ENCODE measurements around the gene SF3A1.
"Not testable (repeated sequence)": the region's sequence is repeated elsewhere in the genome, so short reads cannot be mapped to it uniquely, and the experiment has no call there.

Gene SF3A1

DNA sequence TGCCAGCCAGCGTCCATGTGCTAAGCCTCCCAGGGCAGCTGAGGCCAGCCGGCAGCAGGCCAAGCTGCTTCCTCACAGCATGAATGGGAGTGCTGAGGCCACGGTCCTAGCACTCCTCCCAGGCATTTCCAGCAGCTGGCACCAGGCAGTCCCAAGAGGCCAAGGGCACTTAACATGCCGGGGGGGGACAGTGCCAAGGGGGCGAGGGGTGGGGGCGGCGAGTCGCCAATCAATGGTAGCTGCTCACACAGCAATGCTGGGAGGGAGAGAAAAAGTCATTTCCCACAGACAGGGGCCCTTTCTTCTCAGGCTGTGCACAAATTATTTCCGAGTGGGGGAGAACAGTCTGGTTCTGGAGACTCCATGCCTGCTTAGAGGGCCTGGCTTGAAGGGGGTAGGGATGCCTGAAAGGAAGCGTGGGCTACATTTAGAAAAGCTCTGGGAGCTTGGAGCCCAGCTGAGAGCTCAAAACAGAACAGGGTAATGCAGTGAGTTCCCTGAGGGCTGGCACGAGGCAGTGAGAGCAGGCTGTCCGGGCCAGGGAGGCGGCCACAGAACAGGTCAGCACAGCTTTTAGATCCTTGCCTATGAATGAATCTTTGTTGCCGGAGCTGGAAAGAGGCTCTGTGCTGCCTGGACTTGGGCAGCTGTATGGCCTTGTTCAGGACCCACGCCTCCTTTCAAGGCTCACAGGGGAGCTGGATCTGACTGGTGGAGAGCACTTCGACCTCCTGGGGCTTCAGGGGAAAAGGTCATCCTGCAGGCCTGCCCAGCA lies 15.6 kb downstream of the SF3A1 start:
- no peak for DNase-seq (ENCODE audit: low spot score)
- TF ChIP-seq CTCF (IDR thresholded peaks at IDR 0.05; ENCODE audit: borderline replicate concordance, control extremely low read depth, extremely low read depth, insufficient read depth, missing control alignments) = no peak
- in situ Hi-C loops (cut with MboI; ENCODE audit: low sequenced_read_pairs, unreplicated experiment) = no loop called here

GRCh38 chr22:30338802-30339201 lies 17.9 kb downstream of the SF3A1 start:
- no peak for DNase-seq (ENCODE audit: low spot score)
- no peak for TF ChIP-seq CTCF (IDR thresholded peaks at IDR 0.05; ENCODE audit: borderline replicate concordance, control extremely low read depth, extremely low read depth, insufficient read depth, missing control alignments)
- in situ Hi-C loops (cut with MboI; ENCODE audit: low sequenced_read_pairs, unreplicated experiment) = no loop called here

DNA sequence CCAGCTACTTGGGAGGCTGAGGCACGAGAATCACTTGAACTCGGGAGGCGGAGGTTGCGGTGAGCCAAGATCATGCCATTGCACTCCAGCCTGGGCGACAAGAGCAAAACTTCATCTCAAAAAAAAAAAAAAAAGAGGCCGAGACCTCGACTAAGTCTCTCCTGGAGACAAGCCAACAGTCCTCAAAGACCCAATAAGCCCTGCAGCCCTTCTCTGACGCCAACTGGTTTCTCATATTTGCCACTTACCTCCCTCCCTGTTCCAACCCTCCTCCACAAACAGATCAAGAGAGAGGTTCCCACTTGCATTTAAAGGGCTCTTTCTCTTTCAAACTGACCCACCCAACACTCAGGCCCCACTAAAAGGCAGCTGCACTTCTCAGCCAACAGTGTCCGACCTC lies 18.4 kb downstream of the SF3A1 start:
- DNase-seq (ENCODE audit: low spot score); in situ Hi-C loops (cut with MboI; ENCODE audit: low sequenced_read_pairs, unreplicated experiment): not testable (repeated sequence)

- no peak for DNase-seq (ENCODE audit: low spot score)
- in situ Hi-C loops (cut with MboI; ENCODE audit: low sequenced_read_pairs, unreplicated experiment) = no loop called here
- TF ChIP-seq CTCF (IDR thresholded peaks at IDR 0.05; ENCODE audit: borderline replicate concordance, control extremely low read depth, extremely low read depth, insufficient read depth, missing control alignments) = no peak
These were observed 19.3 kb downstream of the SF3A1 start for GRCh38 chr22:30337461-30337778.

GRCh38 chr22:30336752-30337460 lies 19.8 kb downstream of the SF3A1 start:
- DNase-seq (ENCODE audit: low spot score) = no peak
- in situ Hi-C loops (cut with MboI; ENCODE audit: low sequenced_read_pairs, unreplicated experiment) = no loop called here
- TF ChIP-seq CTCF (IDR thresholded peaks at IDR 0.05; ENCODE audit: borderline replicate concordance, control extremely low read depth, extremely low read depth, insufficient read depth, missing control alignments) = no peak

GRCh38 chr22:30335236-30335635 lies 21.5 kb downstream of the SF3A1 start:
- in situ Hi-C loops (cut with MboI; ENCODE audit: low sequenced_read_pairs, unreplicated experiment) = no loop called here
- TF ChIP-seq CTCF (IDR thresholded peaks at IDR 0.05; ENCODE audit: borderline replicate concordance, control extremely low read depth, extremely low read depth, insufficient read depth, missing control alignments) = no peak

DNA sequence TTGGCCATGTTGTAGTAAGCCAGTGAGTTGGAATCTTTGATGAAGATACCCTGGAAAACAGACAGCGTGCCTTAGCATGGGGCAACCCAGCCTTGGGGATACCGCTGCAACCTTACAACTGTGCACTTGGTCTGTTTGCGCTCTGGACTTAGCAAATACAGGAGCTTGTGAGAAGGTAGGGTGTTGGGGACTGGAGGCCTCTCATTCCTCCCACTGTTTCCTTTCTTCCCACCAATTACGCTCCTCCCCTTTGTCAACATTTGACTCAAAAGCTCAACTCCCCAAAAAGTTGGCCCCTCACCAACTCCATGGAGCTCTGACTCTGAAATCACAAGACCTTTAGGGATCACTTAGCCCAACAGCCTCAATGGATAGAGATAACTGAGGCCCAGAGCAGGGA lies 22.0 kb downstream of the SF3A1 start:
- in situ Hi-C loops (cut with MboI; ENCODE audit: low sequenced_read_pairs, unreplicated experiment) = no loop called here
- DNase-seq (ENCODE audit: low spot score) = no peak
- no peak for TF ChIP-seq CTCF (IDR thresholded peaks at IDR 0.05; ENCODE audit: borderline replicate concordance, control extremely low read depth, extremely low read depth, insufficient read depth, missing control alignments)

More at GRCh38 chr22:30335236-30335635, 21.5 kb downstream of the SF3A1 start:
- DNase-seq (ENCODE audit: low spot score) = no peak

Data from GM13976 (cell line).